Measurements from ENCODE around the gene MESP2. TPM values are rescaled to one million over a fixed set of nuclear protein-coding genes. Genes with fewer than 3 reads are reported as not detected.

The MESP2 gene
- total and polyA plus RNA-seq, 4 donors = 0.03 TPM; not detected in 3

- Histone ChIP-seq H3K4me1 (ENCODE audit: control insufficient read depth in 4 of 4, insufficient read depth in 4 of 4, low read length in 3 of 4) (peaks cover 12 to 28% (median 19%) of the 10 kb centered on the region in 4 donors), H3K4me3 (ENCODE audit: low read depth in 1 of 3, low read length in 3 of 3) (no peak overlapping the region), H3K27ac (ENCODE audit: low read depth in 1 of 2, low read length in 2 of 2) (no peak overlapping the region), H3K9ac (ENCODE audit: low read depth in 1 of 2, low read length in 2 of 2) (no peak overlapping the region), H3K36me3 (ENCODE audit: control insufficient read depth in 4 of 4, insufficient read depth in 3 of 4, low read depth in 1 of 4, low read length in 3 of 4) (no peaks in the 10 kb centered on the region), H3K27me3 (ENCODE audit: control insufficient read depth in 4 of 4, insufficient read depth in 4 of 4, low read length in 3 of 4) (no peaks in the 10 kb centered on the region), H3K9me3 (ENCODE audit: control insufficient read depth in 4 of 4, low read length in 3 of 4) (no peaks in the 10 kb centered on the region)
- 67% methylated on average over 7 of the region's 7 CpGs for WGBS
- TF ChIP-seq TAF1 (conservative IDR thresholded peaks at IDR 0.05) = no peak
- no peak for TF ChIP-seq FOXA1 (IDR thresholded peaks at IDR 0.05)
- TF ChIP-seq, protein P1, sequence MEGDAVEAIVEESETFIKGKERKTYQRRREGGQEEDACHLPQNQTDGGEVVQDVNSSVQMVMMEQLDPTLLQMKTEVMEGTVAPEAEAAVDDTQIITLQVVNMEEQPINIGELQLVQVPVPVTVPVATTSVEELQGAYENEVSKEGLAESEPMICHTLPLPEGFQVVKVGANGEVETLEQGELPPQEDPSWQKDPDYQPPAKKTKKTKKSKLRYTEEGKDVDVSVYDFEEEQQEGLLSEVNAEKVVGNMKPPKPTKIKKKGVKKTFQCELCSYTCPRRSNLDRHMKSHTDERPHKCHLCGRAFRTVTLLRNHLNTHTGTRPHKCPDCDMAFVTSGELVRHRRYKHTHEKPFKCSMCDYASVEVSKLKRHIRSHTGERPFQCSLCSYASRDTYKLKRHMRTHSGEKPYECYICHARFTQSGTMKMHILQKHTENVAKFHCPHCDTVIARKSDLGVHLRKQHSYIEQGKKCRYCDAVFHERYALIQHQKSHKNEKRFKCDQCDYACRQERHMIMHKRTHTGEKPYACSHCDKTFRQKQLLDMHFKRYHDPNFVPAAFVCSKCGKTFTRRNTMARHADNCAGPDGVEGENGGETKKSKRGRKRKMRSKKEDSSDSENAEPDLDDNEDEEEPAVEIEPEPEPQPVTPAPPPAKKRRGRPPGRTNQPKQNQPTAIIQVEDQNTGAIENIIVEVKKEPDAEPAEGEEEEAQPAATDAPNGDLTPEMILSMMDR (IDR thresholded peaks at IDR 0.05; ENCODE audit: low read depth, low read length, missing input control) = no peak
- no peak for TF ChIP-seq RXRA (IDR thresholded peaks at IDR 0.05)
- TF ChIP-seq FOXA2 (IDR thresholded peaks at IDR 0.05) = no peak
- TF ChIP-seq, protein P2, sequence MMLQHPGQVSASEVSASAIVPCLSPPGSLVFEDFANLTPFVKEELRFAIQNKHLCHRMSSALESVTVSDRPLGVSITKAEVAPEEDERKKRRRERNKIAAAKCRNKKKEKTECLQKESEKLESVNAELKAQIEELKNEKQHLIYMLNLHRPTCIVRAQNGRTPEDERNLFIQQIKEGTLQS (IDR thresholded peaks at IDR 0.05) = no peak
- no peak for TF ChIP-seq JUND (IDR thresholded peaks at IDR 0.05)
- TF ChIP-seq, protein P3, sequence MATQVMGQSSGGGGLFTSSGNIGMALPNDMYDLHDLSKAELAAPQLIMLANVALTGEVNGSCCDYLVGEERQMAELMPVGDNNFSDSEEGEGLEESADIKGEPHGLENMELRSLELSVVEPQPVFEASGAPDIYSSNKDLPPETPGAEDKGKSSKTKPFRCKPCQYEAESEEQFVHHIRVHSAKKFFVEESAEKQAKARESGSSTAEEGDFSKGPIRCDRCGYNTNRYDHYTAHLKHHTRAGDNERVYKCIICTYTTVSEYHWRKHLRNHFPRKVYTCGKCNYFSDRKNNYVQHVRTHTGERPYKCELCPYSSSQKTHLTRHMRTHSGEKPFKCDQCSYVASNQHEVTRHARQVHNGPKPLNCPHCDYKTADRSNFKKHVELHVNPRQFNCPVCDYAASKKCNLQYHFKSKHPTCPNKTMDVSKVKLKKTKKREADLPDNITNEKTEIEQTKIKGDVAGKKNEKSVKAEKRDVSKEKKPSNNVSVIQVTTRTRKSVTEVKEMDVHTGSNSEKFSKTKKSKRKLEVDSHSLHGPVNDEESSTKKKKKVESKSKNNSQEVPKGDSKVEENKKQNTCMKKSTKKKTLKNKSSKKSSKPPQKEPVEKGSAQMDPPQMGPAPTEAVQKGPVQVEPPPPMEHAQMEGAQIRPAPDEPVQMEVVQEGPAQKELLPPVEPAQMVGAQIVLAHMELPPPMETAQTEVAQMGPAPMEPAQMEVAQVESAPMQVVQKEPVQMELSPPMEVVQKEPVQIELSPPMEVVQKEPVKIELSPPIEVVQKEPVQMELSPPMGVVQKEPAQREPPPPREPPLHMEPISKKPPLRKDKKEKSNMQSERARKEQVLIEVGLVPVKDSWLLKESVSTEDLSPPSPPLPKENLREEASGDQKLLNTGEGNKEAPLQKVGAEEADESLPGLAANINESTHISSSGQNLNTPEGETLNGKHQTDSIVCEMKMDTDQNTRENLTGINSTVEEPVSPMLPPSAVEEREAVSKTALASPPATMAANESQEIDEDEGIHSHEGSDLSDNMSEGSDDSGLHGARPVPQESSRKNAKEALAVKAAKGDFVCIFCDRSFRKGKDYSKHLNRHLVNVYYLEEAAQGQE (IDR thresholded peaks at IDR 0.05) = no peak
- TF ChIP-seq, protein P4, sequence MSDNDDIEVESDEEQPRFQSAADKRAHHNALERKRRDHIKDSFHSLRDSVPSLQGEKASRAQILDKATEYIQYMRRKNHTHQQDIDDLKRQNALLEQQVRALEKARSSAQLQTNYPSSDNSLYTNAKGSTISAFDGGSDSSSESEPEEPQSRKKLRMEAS (IDR thresholded peaks at IDR 0.05) = no peak
- TF ChIP-seq NR2F2 (IDR thresholded peaks at IDR 0.05) = no peak
- no peak for TF ChIP-seq SP1 (IDR thresholded peaks at IDR 0.05)
- no peak for TF ChIP-seq HNF4A (conservative IDR thresholded peaks at IDR 0.05)
- TF ChIP-seq, protein P5, sequence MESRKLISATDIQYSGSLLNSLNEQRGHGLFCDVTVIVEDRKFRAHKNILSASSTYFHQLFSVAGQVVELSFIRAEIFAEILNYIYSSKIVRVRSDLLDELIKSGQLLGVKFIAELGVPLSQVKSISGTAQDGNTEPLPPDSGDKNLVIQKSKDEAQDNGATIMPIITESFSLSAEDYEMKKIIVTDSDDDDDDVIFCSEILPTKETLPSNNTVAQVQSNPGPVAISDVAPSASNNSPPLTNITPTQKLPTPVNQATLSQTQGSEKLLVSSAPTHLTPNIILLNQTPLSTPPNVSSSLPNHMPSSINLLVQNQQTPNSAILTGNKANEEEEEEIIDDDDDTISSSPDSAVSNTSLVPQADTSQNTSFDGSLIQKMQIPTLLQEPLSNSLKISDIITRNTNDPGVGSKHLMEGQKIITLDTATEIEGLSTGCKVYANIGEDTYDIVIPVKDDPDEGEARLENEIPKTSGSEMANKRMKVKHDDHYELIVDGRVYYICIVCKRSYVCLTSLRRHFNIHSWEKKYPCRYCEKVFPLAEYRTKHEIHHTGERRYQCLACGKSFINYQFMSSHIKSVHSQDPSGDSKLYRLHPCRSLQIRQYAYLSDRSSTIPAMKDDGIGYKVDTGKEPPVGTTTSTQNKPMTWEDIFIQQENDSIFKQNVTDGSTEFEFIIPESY (IDR thresholded peaks at IDR 0.05) = no peak
- no peak for TF ChIP-seq YY1 (IDR thresholded peaks at IDR 0.05)
- TF ChIP-seq GABPA (IDR thresholded peaks at IDR 0.05 in 1 of 2, conservative IDR thresholded peaks at IDR 0.05 in 1 of 2) = no peak
- DNase-seq (ENCODE audit: low spot score) = no peak
These were observed 8.0 kb upstream of the MESP2 start for GRCh38 chr15:89768071-89768500.

DNA sequence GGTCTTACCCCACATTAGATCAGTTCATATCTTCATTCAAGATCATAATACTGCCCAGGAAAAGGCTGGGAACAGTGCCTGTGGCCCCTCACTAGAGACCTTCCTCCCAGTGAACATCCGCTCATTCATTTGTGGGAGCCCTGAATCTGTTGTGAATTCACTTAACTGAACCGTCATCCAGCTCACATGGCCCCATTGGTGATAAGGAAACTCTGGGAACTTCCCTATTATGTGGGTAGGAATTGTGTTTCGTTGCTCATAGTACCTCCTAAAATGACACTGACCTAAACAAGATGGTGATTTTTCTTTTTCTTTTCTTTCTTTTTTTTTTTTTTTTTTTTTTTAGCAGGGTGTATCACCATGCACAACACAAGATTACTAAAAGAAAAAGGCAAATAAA is 6.8 kb upstream of the MESP2 start:
- Histone ChIP-seq H3K27ac (ENCODE audit: low read depth in 1 of 2, low read length in 2 of 2) (no peak overlapping the region), H3K4me3 (ENCODE audit: low read depth in 1 of 3, low read length in 3 of 3) (no peak overlapping the region), H3K9me3 (ENCODE audit: control insufficient read depth in 4 of 4, low read length in 3 of 4) (no peaks in the 10 kb centered on the region), H3K27me3 (ENCODE audit: control insufficient read depth in 4 of 4, insufficient read depth in 4 of 4, low read length in 3 of 4) (no peaks in the 10 kb centered on the region), H3K36me3 (ENCODE audit: control insufficient read depth in 4 of 4, insufficient read depth in 3 of 4, low read depth in 1 of 4, low read length in 3 of 4) (no peaks in the 10 kb centered on the region), H3K9ac (ENCODE audit: low read depth in 1 of 2, low read length in 2 of 2) (no peak overlapping the region), H3K4me1 (ENCODE audit: control insufficient read depth in 4 of 4, insufficient read depth in 4 of 4, low read length in 3 of 4) (peaks cover 12 to 33% (median 21%) of the 10 kb centered on the region in 4 donors)
- WGBS = 90% methylated on average over 3 of the region's 3 CpGs
- no peak for DNase-seq (ENCODE audit: low spot score)
- TF ChIP-seq FOXA1 (IDR thresholded peaks at IDR 0.05) = no peak
- TF ChIP-seq EGR1 (IDR thresholded peaks at IDR 0.05; ENCODE audit: low read depth in 2 of 2) = no peak
- no peak for TF ChIP-seq TAF1 (conservative IDR thresholded peaks at IDR 0.05)
- TF ChIP-seq, protein P5 (IDR thresholded peaks at IDR 0.05) = no peak
- TF ChIP-seq, protein P1 (IDR thresholded peaks at IDR 0.05; ENCODE audit: low read depth, low read length, missing input control) = no peak

All from liver (tissue), 9 donors.